IPS-NIHi11 (cell line): ENCODE results near the gene ETHE1.
"Not testable (repeated sequence)": the region's sequence is repeated elsewhere in the genome, so short reads cannot be mapped to it uniquely, and the experiment has no call there.

Experiments
- DNase-seq: peaks from one replicate; pipeline ENCODE4 v3.0.0; 2012; ENCODE audit warnings: mixed read lengths, low spot score

ETHE1 gene

DNA sequence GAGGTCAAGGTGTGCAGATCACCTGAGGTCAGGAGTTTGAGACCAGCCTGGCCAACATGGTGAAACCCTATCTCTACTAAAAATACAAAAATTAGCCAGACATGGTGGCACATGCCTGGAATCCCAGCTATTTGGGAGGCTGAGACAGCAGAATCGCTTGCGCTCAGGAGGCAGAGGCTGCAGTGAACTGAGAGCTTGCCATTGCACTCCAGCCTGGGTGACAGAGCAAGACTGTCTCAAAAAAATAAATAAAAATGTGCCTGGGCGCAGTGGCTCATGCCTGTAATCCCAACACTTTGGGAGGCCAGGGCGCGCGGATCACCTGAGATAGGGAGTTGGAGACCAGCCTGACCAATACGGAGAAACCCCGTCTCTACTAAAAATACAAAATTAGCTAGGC lies 3.3 kb downstream of the ETHE1 start:
- not testable (repeated sequence) for DNase-seq

- DNase-seq = no peak
These were observed 4.1 kb downstream of the ETHE1 start for GRCh38 chr19:43522929-43523328.

DNA sequence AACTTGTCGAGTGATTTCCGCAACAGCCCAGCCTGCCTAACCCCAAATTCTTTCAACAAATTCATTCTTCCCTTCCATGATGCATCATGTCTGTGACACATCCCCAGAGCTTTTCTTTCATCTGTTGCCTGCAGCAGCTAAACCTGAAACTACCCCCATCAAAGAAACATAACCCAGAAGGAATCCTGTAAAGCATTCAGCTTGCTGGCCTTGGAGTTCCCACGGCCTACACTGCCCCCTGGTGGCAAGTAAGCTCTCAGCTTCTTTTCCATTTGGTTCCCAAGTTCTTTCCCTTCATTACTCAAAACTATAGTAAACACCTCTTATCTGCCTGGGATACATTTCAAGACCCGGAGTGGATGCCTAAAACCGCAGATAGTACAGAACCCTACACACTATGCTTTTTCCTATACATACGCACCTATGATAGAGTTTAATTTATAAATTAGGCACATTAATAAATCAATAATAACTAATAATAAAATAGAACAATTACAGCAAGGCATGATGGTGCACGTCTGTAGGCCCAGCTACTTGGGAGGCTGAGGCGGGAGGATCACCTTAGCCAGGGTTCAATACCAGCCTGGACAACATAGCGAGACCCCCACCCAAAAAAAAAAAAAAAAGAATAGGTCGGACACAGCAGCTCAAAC lies 7.4 kb downstream of the ETHE1 start:
- peak; percentile 78 for DNase-seq

- DNase-seq = no peak
These were observed 8.9 kb downstream of the ETHE1 start for GRCh38 chr19:43518051-43518450.

DNA sequence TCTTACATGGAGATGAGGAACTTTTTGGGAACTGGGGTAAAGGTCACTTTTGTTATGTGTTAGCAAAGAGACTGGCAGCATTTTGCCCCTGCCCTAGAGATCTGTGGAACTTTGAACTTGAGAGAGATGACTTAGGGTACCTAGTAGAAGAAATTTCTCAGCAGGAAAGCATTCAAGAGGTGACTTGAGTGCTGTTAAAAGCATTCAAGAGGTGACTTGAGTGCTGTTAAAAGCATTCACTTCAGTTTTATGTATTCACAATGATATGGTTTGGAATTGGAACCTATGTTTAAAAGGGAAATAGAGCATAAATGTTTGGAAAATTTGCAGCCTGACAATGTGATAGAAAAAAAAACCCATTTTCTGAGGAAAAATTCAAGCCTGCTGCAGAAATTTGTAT lies 14.6 kb downstream of the ETHE1 start:
- not testable (repeated sequence) for DNase-seq

GRCh38 chr19:43511324-43511723 lies 15.7 kb downstream of the ETHE1 start:
- no peak for DNase-seq

DNA sequence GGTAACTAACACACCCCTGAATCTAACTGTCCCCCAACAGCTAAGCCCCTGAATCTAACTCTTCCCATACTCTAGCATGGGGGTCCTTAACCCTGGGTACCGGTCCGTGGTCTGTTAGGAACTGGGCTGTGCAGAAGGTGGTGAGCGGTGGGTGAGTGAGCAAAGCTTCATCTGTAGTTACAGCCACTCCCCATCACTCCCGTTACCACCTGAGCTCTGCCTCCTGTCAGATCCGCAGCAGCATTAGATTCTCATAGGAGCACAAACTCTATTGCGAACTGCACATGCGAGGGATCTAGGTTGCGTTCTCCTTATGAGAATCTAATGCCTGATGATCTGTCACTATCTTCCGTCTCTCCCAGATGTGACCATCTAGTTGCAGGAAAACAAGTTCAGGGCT lies 16.3 kb downstream of the ETHE1 start:
- DNase-seq = no peak

DNA sequence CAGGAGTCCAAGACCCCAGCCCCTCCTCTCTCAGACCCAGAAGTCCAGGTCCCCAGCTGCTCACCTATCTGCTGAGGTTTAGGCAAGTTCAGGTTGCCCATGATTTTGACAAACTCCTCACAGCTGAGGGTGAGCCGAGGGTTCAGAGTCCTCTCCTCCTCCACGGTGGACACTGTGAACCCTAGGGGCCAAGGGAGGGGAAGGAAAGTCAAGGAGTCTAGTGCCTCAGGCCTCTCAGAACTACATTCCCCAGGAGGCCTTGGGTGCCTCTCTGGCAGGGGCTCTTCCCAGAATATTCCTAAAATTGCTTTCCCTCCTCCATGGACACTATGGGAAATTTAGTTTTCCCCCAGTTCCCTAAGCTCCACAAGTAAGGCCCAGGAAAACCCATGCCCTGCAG lies 19.1 kb downstream of the ETHE1 start:
- no peak for DNase-seq

DNA sequence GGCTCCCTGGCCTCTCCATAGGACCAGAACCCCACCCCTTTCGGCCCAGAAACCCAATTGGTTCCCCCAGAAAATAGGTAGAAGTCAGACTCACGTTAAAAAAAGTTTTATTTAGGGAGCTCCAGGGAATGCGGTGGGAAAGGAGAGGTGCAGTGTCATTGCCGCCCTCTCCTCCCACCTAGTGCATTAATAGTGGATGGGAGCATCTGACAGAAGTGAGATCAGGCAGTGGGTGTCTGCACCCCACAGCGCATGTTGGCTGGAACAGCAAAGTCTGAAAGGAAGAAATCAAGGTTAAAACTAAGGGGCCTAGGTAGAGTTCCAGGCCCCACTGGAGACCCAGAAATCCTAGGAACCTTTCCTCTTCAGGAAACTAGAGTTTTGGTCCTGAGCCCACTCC lies 20.4 kb downstream of the ETHE1 start:
- DNase-seq = no peak

DNA sequence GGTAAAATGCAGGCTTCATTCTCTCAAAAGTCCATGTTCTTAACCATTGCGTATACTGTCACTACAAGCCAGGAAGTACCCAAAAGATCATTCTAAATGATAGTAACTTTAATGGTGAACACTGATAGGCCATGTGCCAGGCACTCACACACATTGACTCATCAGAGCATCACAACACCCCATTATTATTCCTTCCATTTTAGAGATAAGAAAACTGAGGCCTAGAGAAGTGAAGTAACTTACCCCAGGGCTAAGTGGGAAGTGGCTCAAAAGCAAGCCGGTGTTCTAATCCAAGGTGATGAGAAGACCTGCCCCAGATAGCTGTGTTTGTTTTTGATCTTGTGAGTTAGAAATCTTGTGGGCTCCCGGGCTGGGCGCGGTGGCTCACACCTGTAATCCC lies 21.1 kb downstream of the ETHE1 start:
- no peak for DNase-seq

- no peak for DNase-seq
These were observed 21.9 kb downstream of the ETHE1 start for GRCh38 chr19:43505186-43505456.

DNA sequence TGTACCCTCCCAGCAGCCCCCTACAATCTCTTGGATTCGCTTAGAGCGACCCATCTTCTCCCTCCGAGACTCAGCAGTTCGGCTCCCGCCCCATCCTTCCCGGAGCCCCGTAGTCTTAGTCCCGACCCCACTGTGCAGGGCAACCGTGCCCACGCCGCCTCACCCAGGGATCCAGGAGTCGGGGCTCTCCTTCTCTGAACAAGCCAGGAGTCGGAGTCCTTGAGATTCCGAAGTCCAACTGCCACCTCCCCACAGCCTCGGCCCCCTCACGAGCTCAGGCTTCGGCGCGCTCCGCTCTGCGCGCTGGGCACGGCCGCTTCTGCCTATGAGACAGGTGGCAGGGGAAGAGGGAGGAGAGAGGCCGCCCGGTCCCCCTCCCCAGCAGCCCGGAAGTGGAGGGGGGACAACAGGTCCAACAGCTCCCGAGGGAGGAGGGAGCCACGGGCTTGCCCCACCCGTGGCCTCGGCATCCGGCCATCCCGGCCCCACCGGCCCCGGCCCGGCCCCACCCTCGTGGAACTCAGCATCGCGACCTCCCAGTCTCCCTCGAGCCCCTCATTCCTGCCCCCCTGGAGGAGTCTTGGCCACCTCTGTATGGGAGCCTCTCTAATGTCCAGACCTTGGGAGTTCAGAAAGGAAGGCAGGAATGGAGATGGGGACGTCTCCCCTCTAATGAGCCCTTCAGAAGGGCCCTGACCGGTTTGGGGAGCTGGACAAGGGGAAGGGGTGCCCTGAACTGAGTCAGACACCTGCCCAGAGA lies 22.4 kb downstream of the ETHE1 start, which contains the start of gene PHLDB3:
PHLDB3 (minus strand) TSS at position 321 of the 760 bp plus-strand sequence. CDS start 628 bp downstream, outside the sequence.
- peak; percentile 68 for DNase-seq

GRCh38 chr19:43503501-43504425 lies 23.2 kb downstream of the ETHE1 start:
- DNase-seq = peak; percentile 97

DNA sequence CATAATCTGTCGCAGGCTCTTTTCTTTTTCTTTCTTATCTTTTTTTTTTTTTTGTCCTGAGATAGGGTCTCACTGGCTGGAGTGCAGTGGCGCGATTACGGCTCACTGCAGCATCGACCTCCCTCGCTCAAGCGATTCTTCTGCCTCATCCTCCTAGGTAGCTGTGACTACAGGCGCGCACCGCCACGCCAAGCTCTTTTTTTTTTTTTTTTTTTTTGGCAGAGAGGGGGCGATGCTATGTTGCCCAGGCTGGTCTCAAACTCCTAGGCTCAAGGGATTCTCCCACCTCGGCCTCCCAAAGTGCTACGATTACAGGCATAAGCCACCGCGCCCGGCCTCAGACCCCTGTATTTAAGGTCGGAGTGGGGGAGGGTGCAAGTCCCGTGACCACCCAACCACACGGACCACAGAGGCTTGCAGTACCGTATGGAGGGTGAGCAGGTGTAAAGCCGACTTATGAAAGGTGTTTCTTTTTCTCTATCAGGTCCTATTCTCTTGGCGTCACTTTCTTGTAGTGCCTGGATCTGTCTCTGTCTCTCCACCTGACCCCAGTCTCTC lies 24.5 kb downstream of the ETHE1 start:
- DNase-seq = no peak

- DNase-seq = peak; percentile 77
These were observed 25.2 kb downstream of the ETHE1 start for GRCh38 chr19:43501661-43502418.

GRCh38 chr19:43499042-43499441 lies 28.0 kb downstream of the ETHE1 start:
- no peak for DNase-seq

DNA sequence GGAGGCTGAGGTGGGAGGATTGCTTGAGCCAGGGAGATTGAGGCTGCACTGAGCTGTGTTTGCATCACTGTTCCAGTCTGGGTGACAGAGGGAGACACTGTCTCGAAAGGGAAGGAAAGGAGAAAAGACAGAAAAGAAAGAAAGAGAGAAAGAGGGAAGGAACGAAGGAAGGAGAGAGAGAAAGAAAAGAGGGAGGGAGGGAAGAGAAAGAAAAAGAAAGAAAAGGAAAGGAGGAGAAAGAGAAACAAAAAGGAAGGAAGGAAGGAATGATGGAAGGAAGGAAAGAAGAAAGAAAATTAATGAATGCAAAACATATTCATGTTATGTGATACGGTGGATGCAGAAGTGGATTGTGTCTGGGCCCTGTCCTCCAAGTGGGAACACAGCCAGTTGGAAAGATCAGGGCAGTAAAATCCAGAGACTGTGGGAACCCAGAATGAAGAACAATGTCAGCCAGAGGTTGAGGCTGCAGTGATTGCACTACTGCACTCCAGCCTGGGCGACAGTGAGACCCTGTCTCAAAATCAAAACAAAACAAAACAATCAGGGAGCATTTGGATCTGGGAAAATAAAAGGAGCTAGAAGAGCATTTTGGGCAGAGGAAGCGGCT lies 28.7 kb downstream of the ETHE1 start:
- DNase-seq = no peak

GRCh38 chr19:43496960-43497359 lies 30.0 kb downstream of the ETHE1 start:
- no peak for DNase-seq

DNA sequence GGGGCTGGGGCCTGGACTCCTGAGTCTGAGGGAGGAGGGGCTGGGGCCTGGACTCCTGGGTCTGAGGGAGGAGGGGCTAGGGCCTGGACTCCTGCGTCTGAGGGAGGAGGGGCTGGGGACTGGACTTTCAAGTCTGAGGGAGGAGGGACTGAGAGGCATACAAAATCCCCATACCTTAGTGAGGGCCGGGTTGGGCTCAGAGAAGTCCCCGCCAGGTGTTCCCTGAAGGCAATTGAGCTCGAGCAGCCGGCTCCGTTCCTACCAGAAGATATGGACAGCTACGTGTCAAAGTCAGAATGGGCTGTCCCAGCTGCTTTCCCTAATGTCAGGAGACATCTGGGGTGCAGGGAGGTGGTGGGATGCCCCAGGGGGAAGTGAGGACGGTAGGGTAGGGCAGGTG lies 31.9 kb downstream of the ETHE1 start:
- DNase-seq = no peak

- no peak for DNase-seq
These were observed 36.2 kb downstream of the ETHE1 start for GRCh38 chr19:43490759-43491158.

DNA sequence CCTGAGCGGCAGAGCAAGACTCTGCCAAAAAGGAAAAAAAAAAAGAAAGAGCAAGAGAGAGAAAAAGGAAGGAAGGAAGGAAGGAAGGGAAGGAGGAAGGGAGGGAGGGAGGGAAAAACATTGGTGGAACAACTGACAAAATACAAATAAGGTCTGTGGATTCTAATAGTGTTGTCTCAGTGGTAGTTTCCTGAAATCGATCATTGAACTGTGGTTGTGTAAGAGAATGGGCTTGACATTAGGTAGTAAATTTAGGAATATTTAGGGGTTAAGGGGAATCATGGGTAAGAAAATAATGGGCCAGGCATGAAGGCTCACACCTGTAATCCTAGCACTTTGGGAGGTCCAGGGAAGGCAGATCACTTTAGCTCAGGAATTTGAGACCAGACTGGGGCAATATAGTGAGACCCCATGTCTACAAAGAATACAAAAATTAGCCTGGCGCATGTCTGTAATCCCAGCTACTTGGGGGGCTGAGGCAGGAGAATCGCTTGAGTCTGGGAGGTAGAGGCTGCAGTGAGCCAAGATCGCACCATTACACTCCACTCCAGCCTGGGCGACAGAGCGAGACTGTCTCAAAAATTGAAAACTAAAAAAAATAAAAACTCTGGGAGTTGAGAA lies 36.9 kb downstream of the ETHE1 start:
- DNase-seq = no peak
